Osteocyte (in vitro differentiated cells): Measurements from ENCODE around the gene ARHGEF38. TPM values are rescaled to one million over a fixed set of nuclear protein-coding genes. Genes with fewer than 3 reads are reported as not detected.

Source experiments
- DNase-seq: peaks from one replicate; pipeline ENCODE4 v3.0.0; 2021; ENCODE audit warnings: mixed read lengths; ENCODE audit not compliant: unreplicated experiment; ENCODE audit errors: extremely low spot score
- H3K27ac Mint-ChIP-seq: one replicate; pipeline ENCODE4 v1.8.0; 2021; ENCODE audit warnings: mild to moderate bottlenecking, mixed read lengths; ENCODE audit not compliant: unreplicated experiment
- H3K27me3 Mint-ChIP-seq: one replicate; pipeline ENCODE4 v1.8.0; 2021; ENCODE audit warnings: mixed read lengths; ENCODE audit not compliant: unreplicated experiment
- H3K36me3 Mint-ChIP-seq: one replicate; pipeline ENCODE4 v1.8.0; 2021; ENCODE audit warnings: mixed read lengths; ENCODE audit not compliant: unreplicated experiment
- H3K4me1 Mint-ChIP-seq: one replicate; pipeline ENCODE4 v1.8.0; 2021; ENCODE audit warnings: mixed read lengths; ENCODE audit not compliant: unreplicated experiment
- H3K4me3 Mint-ChIP-seq: one replicate; pipeline ENCODE4 v1.8.0; 2021; ENCODE audit warnings: mild to moderate bottlenecking, moderate library complexity, mixed read lengths; ENCODE audit not compliant: unreplicated experiment
- H3K9me3 Mint-ChIP-seq: one replicate; pipeline ENCODE4 v1.8.0; 2021; ENCODE audit warnings: mixed read lengths; ENCODE audit not compliant: unreplicated experiment
- CTCF ChIP-seq: fragments of 200-600 bp; sonication (generic); IDR thresholded peaks from 2 replicates; pipeline ENCODE4 v1.5.0; 2021; ENCODE audit warnings: antibody characterized with exemption, mild to moderate bottlenecking, moderate library complexity
- total RNA-seq: library from RNA; stranded (reverse); gene quantifications from 2 replicates; pipeline ENCODE4 v1.2.1, GENCODE V29; 2021

The ARHGEF38 gene
- total RNA-seq, 1 donor from 2014 or later: not detected

GRCh38 chr4:105544520-105545286, 7.7 kb upstream of the ARHGEF38 start:
- peaks cover 2% of the 10 kb centered on the region for H3K4me1 Mint-ChIP-seq
- H3K4me3 Mint-ChIP-seq: no peak overlapping the region
- peaks cover 19% of the 10 kb centered on the region for H3K27me3 Mint-ChIP-seq
- H3K27ac Mint-ChIP-seq: no peak overlapping the region
- no peak for DNase-seq
- no peaks in the 10 kb centered on the region for H3K36me3 Mint-ChIP-seq
- no peak for TF ChIP-seq CTCF
- no peaks in the 10 kb centered on the region for H3K9me3 Mint-ChIP-seq

GRCh38 chr4:105546086-105546485, 6.3 kb upstream of the ARHGEF38 start:
- TF ChIP-seq CTCF: no peak
- H3K4me1 Mint-ChIP-seq: peaks cover 2% of the 10 kb centered on the region
- H3K9me3 Mint-ChIP-seq: no peaks in the 10 kb centered on the region
- DNase-seq: no peak
- H3K4me3 Mint-ChIP-seq: no peak overlapping the region
- peaks cover 16% of the 10 kb centered on the region for H3K27me3 Mint-ChIP-seq
- no peak overlapping the region for H3K27ac Mint-ChIP-seq
- no peaks in the 10 kb centered on the region for H3K36me3 Mint-ChIP-seq

- peaks cover 14% of the 10 kb centered on the region for H3K4me1 Mint-ChIP-seq
- TF ChIP-seq CTCF: no peak
- DNase-seq: no peak
- peaks cover 7% of the 10 kb centered on the region for H3K27me3 Mint-ChIP-seq
- H3K27ac Mint-ChIP-seq: no peak overlapping the region
- no peaks in the 10 kb centered on the region for H3K9me3 Mint-ChIP-seq
- no peaks in the 10 kb centered on the region for H3K36me3 Mint-ChIP-seq
- H3K4me3 Mint-ChIP-seq: no peak overlapping the region
Measured at GRCh38 chr4:105547769-105548168, 4.7 kb upstream of the ARHGEF38 start.

- Mint-ChIP-seq H3K27ac (no peak overlapping the region), H3K4me3 (no peak overlapping the region), H3K9me3 (no peaks in the 10 kb centered on the region), H3K27me3 (peaks cover 7% of the 10 kb centered on the region), H3K4me1 (peaks cover 14% of the 10 kb centered on the region), H3K36me3 (no peaks in the 10 kb centered on the region)
- no peak for DNase-seq
- TF ChIP-seq CTCF: no peak
Measured at GRCh38 chr4:105548483-105548882, 3.9 kb upstream of the ARHGEF38 start.

- no peak overlapping the region for H3K4me3 Mint-ChIP-seq
- H3K36me3 Mint-ChIP-seq: no peaks in the 10 kb centered on the region
- no peak for DNase-seq
- no peaks in the 10 kb centered on the region for H3K9me3 Mint-ChIP-seq
- TF ChIP-seq CTCF: no peak
- H3K4me1 Mint-ChIP-seq: peaks cover 14% of the 10 kb centered on the region
- H3K27ac Mint-ChIP-seq: no peak overlapping the region
- H3K27me3 Mint-ChIP-seq: peaks cover 16% of the 10 kb centered on the region
Measured at GRCh38 chr4:105550641-105551040, 1.8 kb upstream of the ARHGEF38 start.
